Activated CD4-positive, CD25-positive, alpha-beta regulatory T cell treated with anti-CD3 and anti-CD28 coated beads, Interleukin-2, amount 50 U/mL, for 72 hours (primary cell): ENCODE results near the gene LRRC51.
"Not testable (repeated sequence)": the region's sequence is repeated elsewhere in the genome, so short reads cannot be mapped to it uniquely, and the experiment has no call there.

Source experiments
- DNase-seq: peaks from one replicate; pipeline ENCODE4 v3.0.0; 2021

LRRC51 gene

GRCh38 chr11:72141066-72141465 lies 60.4 kb downstream of the LRRC51 start:
- DNase-seq = no peak

- DNase-seq = not testable (repeated sequence)
Observed at GRCh38 chr11:72142086-72142485, 61.4 kb downstream of the LRRC51 start.

DNA sequence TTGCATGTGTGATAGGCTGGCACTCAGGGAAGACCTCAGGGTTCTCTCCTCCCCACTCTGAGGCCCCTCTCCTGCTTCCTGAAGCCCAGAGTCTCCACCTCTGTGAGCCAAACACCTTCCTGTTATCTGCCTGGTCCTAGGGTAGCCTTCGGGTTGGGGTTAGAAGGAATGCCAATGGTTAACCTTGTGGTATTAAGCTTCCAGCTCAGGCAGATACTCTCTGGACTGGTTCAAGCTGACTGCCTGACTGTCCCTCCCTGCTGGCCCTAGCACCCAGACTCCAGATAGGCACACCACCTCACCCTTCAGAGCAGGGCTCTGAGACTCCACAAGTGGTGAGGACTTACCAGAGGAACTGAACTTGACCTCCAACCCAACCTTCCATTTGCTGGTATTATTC lies 61.9 kb downstream of the LRRC51 start:
- DNase-seq = not testable (repeated sequence)

DNA sequence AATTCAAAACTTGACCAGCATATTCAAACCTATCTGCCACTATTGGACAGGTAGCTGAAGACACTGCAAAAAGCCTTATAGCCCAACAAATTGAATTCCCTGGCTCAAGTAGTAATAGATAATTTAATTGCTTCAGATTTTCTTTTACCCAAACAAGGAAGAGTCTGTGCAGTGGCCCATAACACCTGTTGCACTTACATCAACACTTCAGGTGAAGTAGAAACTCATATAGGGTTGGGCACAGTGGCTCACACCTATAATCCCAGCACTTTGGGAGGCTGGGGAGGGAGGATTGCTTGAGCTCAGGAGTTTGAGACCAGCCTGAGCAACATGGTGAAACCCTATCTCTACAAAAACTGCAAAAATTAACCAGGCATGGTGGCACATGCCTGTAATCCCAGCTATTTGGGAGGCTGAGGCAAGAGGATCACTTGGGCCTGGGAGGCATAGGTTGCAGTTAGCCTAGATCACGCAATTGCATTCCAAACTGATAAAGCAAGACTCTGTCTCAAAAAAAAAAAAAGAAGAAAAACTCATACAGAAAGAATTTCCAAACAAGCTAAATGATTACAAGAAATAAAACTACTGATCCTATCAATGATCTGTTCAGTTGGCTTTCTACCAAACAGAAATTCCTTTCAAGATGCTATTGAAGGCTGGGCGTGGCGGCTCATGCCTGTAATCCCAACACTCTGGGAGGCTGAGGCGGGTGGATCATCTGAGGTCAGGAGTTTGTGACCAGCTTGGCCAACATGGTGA lies 64.3 kb downstream of the LRRC51 start:
- no peak for DNase-seq
